ENCODE data around the gene ONECUT3.

DNA sequence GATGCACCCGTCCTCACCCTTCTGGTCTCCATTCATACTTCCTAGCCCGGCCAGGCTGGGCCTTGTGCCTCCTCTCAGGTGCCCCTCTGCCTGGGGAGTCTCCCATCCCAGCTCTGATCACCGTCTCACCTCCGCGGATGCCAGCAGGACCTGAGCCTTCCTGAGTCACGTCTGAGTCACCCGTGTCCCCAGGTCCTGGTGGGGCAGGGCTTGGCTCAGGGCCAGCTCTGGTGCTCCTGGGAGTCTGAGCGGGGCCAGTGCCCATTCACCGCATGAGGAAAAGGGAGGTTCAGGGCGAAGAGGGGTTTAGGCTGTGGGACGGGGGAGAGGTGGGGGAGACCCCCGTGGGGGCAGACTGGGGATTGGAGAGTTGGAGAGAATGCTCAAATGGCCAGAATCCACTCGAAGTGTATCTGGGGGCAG is 58.2 kb downstream of the ONECUT3 start:
- no peak for TF ChIP-seq POLR2A (IDR thresholded peaks at IDR 0.05)
- TF ChIP-seq, protein P1, sequence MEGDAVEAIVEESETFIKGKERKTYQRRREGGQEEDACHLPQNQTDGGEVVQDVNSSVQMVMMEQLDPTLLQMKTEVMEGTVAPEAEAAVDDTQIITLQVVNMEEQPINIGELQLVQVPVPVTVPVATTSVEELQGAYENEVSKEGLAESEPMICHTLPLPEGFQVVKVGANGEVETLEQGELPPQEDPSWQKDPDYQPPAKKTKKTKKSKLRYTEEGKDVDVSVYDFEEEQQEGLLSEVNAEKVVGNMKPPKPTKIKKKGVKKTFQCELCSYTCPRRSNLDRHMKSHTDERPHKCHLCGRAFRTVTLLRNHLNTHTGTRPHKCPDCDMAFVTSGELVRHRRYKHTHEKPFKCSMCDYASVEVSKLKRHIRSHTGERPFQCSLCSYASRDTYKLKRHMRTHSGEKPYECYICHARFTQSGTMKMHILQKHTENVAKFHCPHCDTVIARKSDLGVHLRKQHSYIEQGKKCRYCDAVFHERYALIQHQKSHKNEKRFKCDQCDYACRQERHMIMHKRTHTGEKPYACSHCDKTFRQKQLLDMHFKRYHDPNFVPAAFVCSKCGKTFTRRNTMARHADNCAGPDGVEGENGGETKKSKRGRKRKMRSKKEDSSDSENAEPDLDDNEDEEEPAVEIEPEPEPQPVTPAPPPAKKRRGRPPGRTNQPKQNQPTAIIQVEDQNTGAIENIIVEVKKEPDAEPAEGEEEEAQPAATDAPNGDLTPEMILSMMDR (IDR thresholded peaks at IDR 0.05): no peak

All from heart left ventricle (tissue), 13 donors.